H1 (cell line): Measurements from ENCODE around the gene CHST3. TPM values are rescaled to one million over a fixed set of nuclear protein-coding genes. Genes with fewer than 3 reads are reported as not detected.

Source experiments
- ATF3 ChIP-seq: IDR thresholded peaks from 2 replicates; pipeline ENCODE4 v1.6.1; 2011; ENCODE audit warnings: low read depth, mild to moderate bottlenecking, low read length; ENCODE audit not compliant: insufficient read depth
- CBX5 ChIP-seq: fragments of 300-800, 300-1000 bp; sonication (generic); IDR thresholded peaks from 2 replicates; pipeline ENCODE4 v1.7.1; 2016; ENCODE audit warnings: antibody characterized with exemption, low read length, low read depth
- CHD1 ChIP-seq: IDR thresholded peaks from 2 replicates; pipeline ENCODE4 v1.6.1; 2012; ENCODE audit warnings: low read depth, low read length, improper control_type of control experiment
- CREB1 ChIP-seq: IDR thresholded peaks from 2 replicates; pipeline ENCODE4 v1.6.1; 2012; ENCODE audit warnings: inconsistent platforms
- CTBP2 ChIP-seq: IDR thresholded peaks from 2 replicates; pipeline ENCODE4 v1.7.0; 2011; ENCODE audit warnings: borderline replicate concordance, mild to moderate bottlenecking, moderate library complexity, mixed read lengths, low read length; ENCODE audit not compliant: insufficient read depth, insufficient read length
- EP300 ChIP-seq, 2 experiments: IDR thresholded peaks; 1 replicate in 1 of 2; 2 replicates in 1 of 2; pipeline ENCODE4 v1.6.1; 2011 to 2012; ENCODE audit warnings: low read depth in 2 of 2, low read length in 2 of 2, mild to moderate bottlenecking in 2 of 2, borderline replicate concordance in 1 of 2, inconsistent platforms in 1 of 2, moderate library complexity in 1 of 2
- HDAC2 ChIP-seq, 2 experiments: fragments of 300-600 bp in 1 of 2; sonication (generic) in 1 of 2; IDR thresholded peaks; 2 replicates each; pipeline ENCODE4 v1.6.1; 2011 to 2012; ENCODE audit warnings: low read depth in 2 of 2, low read length in 2 of 2, mild to moderate bottlenecking in 2 of 2, moderate library complexity in 2 of 2, borderline replicate concordance in 1 of 2, inconsistent platforms in 1 of 2
- JUND ChIP-seq: IDR thresholded peaks from 2 replicates; pipeline ENCODE4 v1.6.1; 2011; ENCODE audit warnings: mild to moderate bottlenecking, improper control_type of control experiment, low read length
- MAFK ChIP-seq: IDR thresholded peaks from 2 replicates; pipeline ENCODE4 v1.6.1; 2012; ENCODE audit warnings: low read depth, mild to moderate bottlenecking, improper control_type of control experiment, low read length
- MAX ChIP-seq: IDR thresholded peaks from 2 replicates; pipeline ENCODE4 v1.6.1; 2012; ENCODE audit warnings: inconsistent platforms
- NRF1 ChIP-seq: IDR thresholded peaks from 2 replicates; pipeline ENCODE4 v1.6.1; 2011; ENCODE audit warnings: mild to moderate bottlenecking, low read depth, low read length, improper control_type of control experiment
- SP1 ChIP-seq: IDR thresholded peaks from 2 replicates; pipeline ENCODE4 v1.6.1; 2011; ENCODE audit warnings: low read depth, low read length
- TEAD4 ChIP-seq: IDR thresholded peaks from 2 replicates; pipeline ENCODE4 v1.6.1; 2012; ENCODE audit warnings: low read depth, low read length, inconsistent platforms, mixed read lengths
- YY1 ChIP-seq: IDR thresholded peaks from 2 replicates; pipeline ENCODE4 v1.6.1; 2011; ENCODE audit warnings: low read depth, mild to moderate bottlenecking, low read length
- polyA plus RNA-seq, 7 experiments: library from polyadenylated mRNA; depleted of rRNA in 3 of 7; stranded (reverse) in 5 of 7; unstranded in 2 of 7; fragments of >200 nt in 5 of 7; fragments of 200-250 nt in 2 of 7; gene quantifications; 1 replicate in 5 of 7; 2 replicates in 1 of 7; 4 replicates in 1 of 7; pipeline versions ENCODE4 v1.2.1 to v1.2.3, GENCODE V29; 2011 to 2013; ENCODE audit warnings: missing spikeins in 2 of 7, mixed read lengths in 2 of 7
- total RNA-seq: library from RNA; stranded (reverse); fragmentation: NEBNext Ultra II Directional; extraction: Animal tissue kit (Norgen Biotek cat#: 25700); gene quantifications from 2 replicates; pipeline ENCODE4 v1.2.1, GENCODE V29; 2021

CHST3 gene
- total and polyA plus RNA-seq, 2 of the 8 experiments (the other 6 are each of a cell fraction or from before 2014, with no cell fraction given): 2.0 to 5.8 TPM

GRCh38 chr10:72048450-72049124 is 84.4 kb downstream of the CHST3 start (continued):
- TF ChIP-seq MAX (0 out of 2 replicates have a peak, but pooled peaks have one; percentile 35), JUND (peak; percentile 84), ATF3 (peak; percentile 84), CBX5 (no peak), HDAC2 (IDR thresholded peaks at IDR 0.05; ENCODE audit: borderline replicate concordance in 1 of 2, low read depth in 2 of 2, low read length in 2 of 2) (0 out of 4 replicates have a peak, but pooled peaks of 1 of the 2 experiments have one; percentile 26), CHD1 (no peak), YY1 (peak; percentile 46; the same call in 1 of the 2 replicates), CTBP2 (no peak), TEAD4 (peak; percentile 26; the same call in 1 of the 2 replicates), SP1 (0 out of 2 replicates have a peak, but pooled peaks have one; percentile 60), MAFK (no peak), EP300 (IDR thresholded peaks at IDR 0.05; ENCODE audit: borderline replicate concordance in 1 of 2, low read depth in 2 of 2, low read length in 2 of 2) (peak in 1 of 2 experiments; percentile 74; a peak in 1 of 3 replicates), CREB1 (peak; percentile 75), NRF1 (no peak)
